Ishikawa (cell line): ENCODE measurements around the gene GRID1.

Source experiments
- CEBPB ChIP-seq: IDR thresholded peaks from 2 replicates; pipeline ENCODE4 v1.6.1; 2012
- CREB1 ChIP-seq: IDR thresholded peaks from 2 replicates; pipeline ENCODE4 v1.6.1; 2012; ENCODE audit warnings: low read depth
- EGR1 ChIP-seq: IDR thresholded peaks from 2 replicates; pipeline ENCODE4 v1.6.1; 2012
- EP300 ChIP-seq: IDR thresholded peaks from 2 replicates; pipeline ENCODE4 v1.6.1; 2012; ENCODE audit warnings: borderline replicate concordance
- FOXM1 ChIP-seq: IDR thresholded peaks from 2 replicates; pipeline ENCODE4 v1.6.1; 2012; ENCODE audit warnings: low read depth, borderline replicate concordance
- MAX ChIP-seq: IDR thresholded peaks from 2 replicates; pipeline ENCODE4 v1.6.1; 2012
- NFIC ChIP-seq: IDR thresholded peaks from 2 replicates; pipeline ENCODE4 v1.6.1; 2012
- RAD21 ChIP-seq: IDR thresholded peaks from 2 replicates; pipeline ENCODE4 v1.6.1; 2012; ENCODE audit warnings: low read depth
- REST ChIP-seq: IDR thresholded peaks from 2 replicates; pipeline ENCODE4 v1.6.1; 2012; ENCODE audit warnings: low read depth, mild to moderate bottlenecking
- TAF1 ChIP-seq: IDR thresholded peaks from 2 replicates; pipeline ENCODE4 v1.6.1; 2012; ENCODE audit warnings: low read depth, mild to moderate bottlenecking
- TCF12 ChIP-seq: IDR thresholded peaks from 2 replicates; pipeline ENCODE4 v1.6.1; 2012; ENCODE audit warnings: low read depth
- TEAD4 ChIP-seq: IDR thresholded peaks from 2 replicates; pipeline ENCODE4 v1.6.1; 2012
- USF1 ChIP-seq: IDR thresholded peaks from 2 replicates; pipeline ENCODE4 v1.6.1; 2012
- YY1 ChIP-seq: IDR thresholded peaks from 2 replicates; pipeline ENCODE4 v1.6.1; 2012; ENCODE audit warnings: low read depth
- ZBTB7A ChIP-seq: IDR thresholded peaks from 2 replicates; pipeline ENCODE4 v1.6.1; 2012; ENCODE audit warnings: low read depth

GRID1 gene

GRCh38 chr10:86224354-86225102, 142.1 kb downstream of the GRID1 start:
- TF ChIP-seq TAF1 (no peak), FOXM1 (no peak), NFIC (no peak), YY1 (no peak), EGR1 (no peak), TEAD4 (no peak), USF1 (no peak), ZBTB7A (no peak), MAX (no peak), EP300 (no peak), CREB1 (no peak), REST (no peak), CEBPB (no peak), TCF12 (no peak), RAD21 (no peak)

- no peak for TF ChIP-seq ZBTB7A
- TF ChIP-seq TCF12, result no peak
- no peak for TF ChIP-seq EP300
- no peak for TF ChIP-seq FOXM1
- no peak for TF ChIP-seq CEBPB
- no peak for TF ChIP-seq TAF1
- TF ChIP-seq YY1, result no peak
- no peak for TF ChIP-seq EGR1
- TF ChIP-seq NFIC, result no peak
- TF ChIP-seq MAX, result no peak
- TF ChIP-seq REST, result no peak
- TF ChIP-seq USF1, result no peak
- TF ChIP-seq CREB1, result no peak
- TF ChIP-seq TEAD4, result no peak
- TF ChIP-seq RAD21, result no peak
Observed at GRCh38 chr10:86223256-86223655, 143.3 kb downstream of the GRID1 start.

GRCh38 chr10:86222687-86223086, 143.9 kb downstream of the GRID1 start:
- no peak for TF ChIP-seq CREB1
- TF ChIP-seq FOXM1, result no peak
- no peak for TF ChIP-seq USF1
- TF ChIP-seq NFIC, result no peak
- TF ChIP-seq TCF12, result no peak
- TF ChIP-seq RAD21, result no peak
- no peak for TF ChIP-seq YY1
- TF ChIP-seq TEAD4, result no peak
- no peak for TF ChIP-seq TAF1
- TF ChIP-seq CEBPB, result no peak
- TF ChIP-seq MAX, result no peak
- no peak for TF ChIP-seq REST
- TF ChIP-seq EP300, result no peak
- TF ChIP-seq ZBTB7A, result no peak
- TF ChIP-seq EGR1, result no peak
